PC-3 (cell line): Measurements from ENCODE around the gene GCAT. TPM values are rescaled to one million over a fixed set of nuclear protein-coding genes. Genes with fewer than 3 reads are reported as not detected.
A peak's percentile ranks its signal among the peaks of the same experiment; 100 is the strongest.
"Not testable (repeated sequence)": the region's sequence is repeated elsewhere in the genome, so short reads cannot be mapped to it uniquely, and the experiment has no call there.

Source experiments
- ATAC-seq: fragments of 200-7000 bp; cut with Tn5 transposase; 2 replicates; pipeline ENCODE4 v1.9.1; 2020; ENCODE audit warnings: mild to moderate bottlenecking, moderate library complexity
- BruUV-seq: library from RNA; stranded (reverse); fragments of 400-500 nt; replicated peaks from 2 replicates; lab custom pipeline; 2021; lab: Mats Ljungman, UMichigan
- CTCF ChIA-PET: fragments of 300-600 bp; sonication (Branson Sonifier 250); formaldehyde crosslinking; loops from one replicate; lab custom pipeline; 2022; ENCODE audit warnings: antibody characterized with exemption; lab: Charles Lee
- POLR2A ChIA-PET: fragments of 300-600 bp; sonication (Branson Sonifier 250); formaldehyde crosslinking; loops from one replicate; lab custom pipeline; 2022; ENCODE audit warnings: antibody characterized with exemption; ENCODE audit not compliant: unreplicated experiment; lab: Charles Lee
- DNase-seq: peaks from one replicate; pipeline ENCODE4 v3.0.0-alpha.2; 2015
- H2AFZ ChIP-seq: fragments of 300-600 bp; sonication (generic); 2 replicates; pipeline ENCODE4 v1.6.0; 2016; ENCODE audit warnings: antibody characterized with exemption, low read length
- H3F3A ChIP-seq: fragments of 300-600 bp; sonication (generic); one replicate; pipeline ENCODE4 v1.6.0; 2017; ENCODE audit warnings: antibody characterized with exemption, low read length, control low read depth, mild to moderate bottlenecking; ENCODE audit not compliant: unreplicated experiment
- H3K27ac ChIP-seq: fragments of 300-600 bp; sonication (generic); 2 replicates; pipeline ENCODE4 v1.5.1; 2016; ENCODE audit warnings: mild to moderate bottlenecking, low read length
- H3K27me3 ChIP-seq: fragments of 300-600 bp; sonication (generic); 2 replicates; pipeline ENCODE4 v1.6.1; 2016; ENCODE audit warnings: low read length, mixed read lengths
- H3K36me3 ChIP-seq: fragments of 300-600 bp; sonication (generic); 2 replicates; pipeline ENCODE4 v1.6.1; 2016; ENCODE audit warnings: low read depth, mixed run types, low read length, mixed read lengths
- H3K4me1 ChIP-seq: fragments of 300-600 bp; sonication (generic); 2 replicates; pipeline ENCODE4 v1.5.1; 2016; ENCODE audit warnings: low read length; ENCODE audit not compliant: insufficient read depth
- H3K4me2 ChIP-seq: fragments of 300-600 bp; sonication (generic); 2 replicates; pipeline ENCODE4 v1.6.0; 2016; ENCODE audit warnings: low read length
- H3K4me3 ChIP-seq: fragments of 300-600 bp; sonication (generic); 2 replicates; pipeline ENCODE4 v1.5.1; 2016; ENCODE audit warnings: mild to moderate bottlenecking, low read length, mixed read lengths
- H3K79me2 ChIP-seq: fragments of 300-600 bp; sonication (generic); 2 replicates; pipeline ENCODE4 v1.6.1; 2017; ENCODE audit warnings: low read length, mixed read lengths
- H3K9ac ChIP-seq: fragments of 300-600 bp; sonication (generic); 2 replicates; pipeline ENCODE4 v1.6.0; 2016; ENCODE audit warnings: mild to moderate bottlenecking, low read length
- H3K9me2 ChIP-seq: fragments of 300-600 bp; sonication (generic); replicated peaks from 2 replicates; pipeline ENCODE4 v1.6.1; 2016; ENCODE audit warnings: mixed run types, low read length, mixed read lengths
- H3K9me3 ChIP-seq: fragments of 300-600 bp; sonication (generic); 2 replicates; pipeline ENCODE4 v1.6.1; 2016; ENCODE audit warnings: low read length, mixed read lengths
- H4K20me1 ChIP-seq: fragments of 300-600 bp; sonication (generic); 2 replicates; pipeline ENCODE4 v1.6.1; 2016; ENCODE audit warnings: low read length, mixed read lengths
- EZH2 ChIP-seq: fragments of 300-600 bp; sonication (generic); IDR thresholded peaks from one replicate; pipeline ENCODE4 v1.6.1; 2017; ENCODE audit warnings: antibody characterized with exemption, mild to moderate bottlenecking, low read length; ENCODE audit not compliant: unreplicated experiment
- EZH2phosphoT487 ChIP-seq: fragments of 300-600 bp; sonication (generic); IDR thresholded peaks from 2 replicates; pipeline ENCODE4 v1.6.1; 2018; ENCODE audit warnings: mild to moderate bottlenecking, antibody characterized with exemption, low read length, borderline replicate concordance
- intact Hi-C: fragments of 100-400 bp; cut with micrococcal nuclease; formaldehyde crosslinking; loops from 2 replicates; pipeline ENCODE4 v1.9.0; 2023
- total RNA-seq: library from RNA; depleted of rRNA; stranded (reverse); fragments of >200 nt; gene quantifications from 2 replicates; pipeline ENCODE4 v1.2.3, GENCODE V29; 2014
- TF ChIP-seq, protein P1 (sequence below): fragments of 300-600 bp; sonication (generic); conservative IDR thresholded peaks from 2 replicates; pipeline ENCODE4 v1.5.1; 2017; ENCODE audit warnings: antibody characterized with exemption, low read depth, mild to moderate bottlenecking, low read length

GCAT gene
- total RNA-seq, 1 experiment from 2014 or later = 26.0 TPM

DNA sequence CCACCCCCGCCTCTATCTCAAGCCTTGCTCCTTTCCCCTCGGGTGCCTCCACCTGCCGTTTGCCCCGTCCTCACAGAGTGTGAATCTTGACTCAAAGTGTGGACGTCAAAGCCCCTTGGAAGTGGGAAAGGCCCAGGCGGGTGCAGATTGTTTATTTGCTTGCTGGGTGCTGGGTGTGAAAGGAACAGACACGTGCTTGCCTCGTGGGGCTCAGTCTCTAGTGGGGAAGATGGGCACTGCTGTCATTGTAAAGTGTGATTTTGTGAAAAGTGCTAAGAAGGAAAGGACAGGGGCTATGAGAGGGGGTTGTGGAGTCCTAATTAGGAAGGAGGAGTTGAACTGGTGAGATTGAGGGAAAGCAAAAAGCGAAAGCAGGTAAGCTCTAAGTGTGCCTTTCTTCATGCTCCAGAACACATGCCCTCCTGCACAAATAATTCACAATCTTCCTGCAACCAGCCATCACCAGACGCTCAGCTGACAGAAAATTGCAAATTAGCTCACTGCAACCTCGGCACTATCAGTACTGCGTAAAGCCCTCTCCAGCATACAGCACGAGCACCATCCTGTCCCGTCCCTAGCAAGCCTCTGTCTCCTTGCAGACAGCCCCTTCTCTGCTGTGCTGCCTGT is 9.7 kb upstream of the GCAT start:
- H3K27me3 ChIP-seq = no peaks in the 10 kb centered on the region
- H2AFZ ChIP-seq = no peak overlapping the region
- H3K4me2 ChIP-seq = no peak overlapping the region
- H3F3A ChIP-seq = no peaks in the 10 kb centered on the region
- DNase-seq = no peak
- H3K36me3 ChIP-seq = no peaks in the 10 kb centered on the region
- H3K79me2 ChIP-seq = no peaks in the 10 kb centered on the region
- no peaks in the 10 kb centered on the region for H4K20me1 ChIP-seq
- intact Hi-C loops = no loop called here
- H3K9me2 ChIP-seq = no peaks in the 10 kb centered on the region
- no TSS peak for BruUV-seq
- H3K4me1 ChIP-seq = peaks cover 7% of the 10 kb centered on the region
- no peak overlapping the region for H3K9ac ChIP-seq
- H3K4me3 ChIP-seq = no peak overlapping the region
- CTCF ChIA-PET = no interaction called here
- ATAC-seq = no peak
- no peak overlapping the region for H3K27ac ChIP-seq
- H3K9me3 ChIP-seq = no peaks in the 10 kb centered on the region
- POLR2A ChIA-PET = no interaction called here
- no peak for TF ChIP-seq EZH2phosphoT487
- TF ChIP-seq, protein P1, sequence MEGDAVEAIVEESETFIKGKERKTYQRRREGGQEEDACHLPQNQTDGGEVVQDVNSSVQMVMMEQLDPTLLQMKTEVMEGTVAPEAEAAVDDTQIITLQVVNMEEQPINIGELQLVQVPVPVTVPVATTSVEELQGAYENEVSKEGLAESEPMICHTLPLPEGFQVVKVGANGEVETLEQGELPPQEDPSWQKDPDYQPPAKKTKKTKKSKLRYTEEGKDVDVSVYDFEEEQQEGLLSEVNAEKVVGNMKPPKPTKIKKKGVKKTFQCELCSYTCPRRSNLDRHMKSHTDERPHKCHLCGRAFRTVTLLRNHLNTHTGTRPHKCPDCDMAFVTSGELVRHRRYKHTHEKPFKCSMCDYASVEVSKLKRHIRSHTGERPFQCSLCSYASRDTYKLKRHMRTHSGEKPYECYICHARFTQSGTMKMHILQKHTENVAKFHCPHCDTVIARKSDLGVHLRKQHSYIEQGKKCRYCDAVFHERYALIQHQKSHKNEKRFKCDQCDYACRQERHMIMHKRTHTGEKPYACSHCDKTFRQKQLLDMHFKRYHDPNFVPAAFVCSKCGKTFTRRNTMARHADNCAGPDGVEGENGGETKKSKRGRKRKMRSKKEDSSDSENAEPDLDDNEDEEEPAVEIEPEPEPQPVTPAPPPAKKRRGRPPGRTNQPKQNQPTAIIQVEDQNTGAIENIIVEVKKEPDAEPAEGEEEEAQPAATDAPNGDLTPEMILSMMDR = no peak
- no peak for TF ChIP-seq EZH2

DNA sequence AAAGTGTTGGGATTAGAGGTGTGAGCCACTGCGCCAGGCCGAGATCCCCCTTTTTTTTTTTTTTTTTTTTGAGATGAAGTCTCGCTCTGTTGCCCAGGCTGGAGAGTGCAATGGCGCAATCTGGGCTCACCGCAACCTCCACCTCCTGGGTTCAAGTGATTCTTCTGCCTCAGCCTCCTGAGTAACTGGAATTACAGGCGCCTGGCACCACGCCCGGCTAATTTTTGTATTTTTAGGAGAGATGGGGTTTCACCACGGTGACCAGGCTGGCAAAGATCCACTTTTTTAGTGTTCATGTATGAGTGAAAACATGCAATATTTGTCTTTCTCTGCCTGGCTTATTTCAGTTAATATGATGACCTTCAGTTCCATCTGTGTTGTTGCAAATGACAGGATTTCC is 7.8 kb upstream of the GCAT start:
- H3F3A ChIP-seq, CTCF ChIA-PET: not testable (repeated sequence)

DNA sequence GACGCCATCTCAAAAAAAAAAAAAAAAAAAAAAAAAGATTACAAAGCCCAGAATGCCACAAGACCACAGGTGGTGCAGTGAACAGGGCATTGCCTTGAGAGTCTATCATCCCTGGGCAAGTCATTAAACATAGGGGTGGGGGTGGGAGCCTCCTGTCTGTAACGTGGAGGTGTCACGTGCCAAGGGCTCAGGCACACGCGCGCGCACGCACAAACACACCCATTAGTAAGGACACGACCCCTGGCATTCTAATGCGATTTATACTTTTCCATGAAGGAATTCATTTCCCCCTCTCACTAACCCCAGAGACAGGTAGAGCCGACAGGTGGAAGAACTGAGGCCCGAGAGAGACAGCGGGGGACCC is 5.8 kb upstream of the GCAT start:
- Histone ChIP-seq H3K9ac (peak overlapping the region; percentile 64), H3K4me3 (peak overlapping the region; percentile 82), H3K27me3 (no peaks in the 10 kb centered on the region), H3K4me1 (peaks cover 12% of the 10 kb centered on the region), H3K27ac (no peak overlapping the region), H3K36me3 (no peaks in the 10 kb centered on the region), H4K20me1 (peaks cover 17% of the 10 kb centered on the region), H3K9me2 (no peaks in the 10 kb centered on the region), H3K4me2 (peak overlapping the region; percentile 100), H2AFZ (peak overlapping the region; percentile 95), H3K79me2 (peaks cover 19% of the 10 kb centered on the region), H3K9me3 (no peaks in the 10 kb centered on the region), H3F3A (peaks cover 12% of the 10 kb centered on the region)
- ATAC-seq (no peak), DNase-seq (no peak)
- ChIA-PET CTCF (interaction anchor here (0.6 kb wide), 1 partner anchor 19 kb away, joined by 3 read pairs; no protein-coding TSS in a partner anchor), POLR2A (no interaction called here)
- BruUV-seq = no TSS peak
- TF ChIP-seq, protein P1 = no peak
- TF ChIP-seq EZH2 (no peak), EZH2phosphoT487 (no peak)
- intact Hi-C loops = loop anchor here (10.0 kb wide), 1 partner anchor 117 kb away; the partner anchor contains the start of gene NOL12

More for the DNA sequence above, 7.8 kb upstream of the GCAT start:
- BruUV-seq, H3K4me2 ChIP-seq, ATAC-seq, H3K79me2 ChIP-seq, H3K9ac ChIP-seq, H3K36me3 ChIP-seq, H3K27me3 ChIP-seq, H3K4me3 ChIP-seq, H3K27ac ChIP-seq, H3K9me3 ChIP-seq, POLR2A ChIA-PET, H4K20me1 ChIP-seq, DNase-seq, H2AFZ ChIP-seq, H3K9me2 ChIP-seq: not testable (repeated sequence)
- peaks cover 12% of the 10 kb centered on the region for H3K4me1 ChIP-seq
- intact Hi-C loops = loop anchor here (10.0 kb wide), 1 partner anchor 115 kb away; the partner anchor contains the start of gene NOL12
